A549 treated with dexamethasone at 1 μM for 4 hours (cell line): ENCODE data around the gene ZNF135. TPM values are rescaled to one million over a fixed set of nuclear protein-coding genes. Genes with fewer than 3 reads are reported as not detected.

Experiments
- total RNA-seq: library from RNA; stranded (reverse); fragments of 200-300 nt; extraction: Qiagen RNA extraction; gene quantifications from 5 replicates; pipeline ENCODE4 v1.2.3, GENCODE V29; 2022

ZNF135 gene
- total RNA-seq: not detected in 5 replicates

DNA sequence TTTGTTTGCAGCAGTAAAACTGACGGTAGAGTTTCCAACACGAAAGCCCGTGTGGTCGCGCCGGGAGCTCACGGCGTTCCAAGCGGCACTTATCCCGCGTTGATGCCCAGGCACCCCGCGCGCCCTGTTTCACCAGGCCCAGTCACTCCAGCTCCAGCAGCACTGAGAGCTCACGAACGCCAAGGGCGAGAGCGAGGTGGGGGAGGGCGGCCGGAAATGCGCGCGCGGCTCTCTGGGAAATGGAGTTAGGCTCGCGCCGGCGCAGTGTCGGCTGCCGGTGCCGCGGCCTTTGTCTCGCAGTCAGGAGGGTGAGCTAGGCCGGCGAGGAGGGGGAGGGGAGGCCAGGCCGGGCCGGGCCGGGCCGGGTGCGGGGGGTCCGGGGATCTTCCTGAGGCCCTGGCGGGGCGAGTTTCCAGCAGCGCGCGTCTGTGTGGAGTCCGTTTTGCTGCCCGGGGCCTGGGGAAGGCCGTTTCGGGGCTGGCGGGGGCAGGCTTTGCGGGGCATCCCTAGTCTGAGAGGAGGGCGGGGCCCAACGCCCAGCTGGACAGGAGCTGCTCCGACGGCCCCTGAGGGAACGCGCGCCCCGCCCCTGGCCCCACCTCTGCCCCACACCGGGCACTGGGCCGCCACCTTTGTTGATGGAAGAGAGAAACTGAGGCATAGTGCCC is at the start of gene ZNF135:
ZNF135 (plus strand) TSS at position 280 of the 668 bp plus-strand sequence. CDS start 721 bp downstream, outside the sequence.

DNA sequence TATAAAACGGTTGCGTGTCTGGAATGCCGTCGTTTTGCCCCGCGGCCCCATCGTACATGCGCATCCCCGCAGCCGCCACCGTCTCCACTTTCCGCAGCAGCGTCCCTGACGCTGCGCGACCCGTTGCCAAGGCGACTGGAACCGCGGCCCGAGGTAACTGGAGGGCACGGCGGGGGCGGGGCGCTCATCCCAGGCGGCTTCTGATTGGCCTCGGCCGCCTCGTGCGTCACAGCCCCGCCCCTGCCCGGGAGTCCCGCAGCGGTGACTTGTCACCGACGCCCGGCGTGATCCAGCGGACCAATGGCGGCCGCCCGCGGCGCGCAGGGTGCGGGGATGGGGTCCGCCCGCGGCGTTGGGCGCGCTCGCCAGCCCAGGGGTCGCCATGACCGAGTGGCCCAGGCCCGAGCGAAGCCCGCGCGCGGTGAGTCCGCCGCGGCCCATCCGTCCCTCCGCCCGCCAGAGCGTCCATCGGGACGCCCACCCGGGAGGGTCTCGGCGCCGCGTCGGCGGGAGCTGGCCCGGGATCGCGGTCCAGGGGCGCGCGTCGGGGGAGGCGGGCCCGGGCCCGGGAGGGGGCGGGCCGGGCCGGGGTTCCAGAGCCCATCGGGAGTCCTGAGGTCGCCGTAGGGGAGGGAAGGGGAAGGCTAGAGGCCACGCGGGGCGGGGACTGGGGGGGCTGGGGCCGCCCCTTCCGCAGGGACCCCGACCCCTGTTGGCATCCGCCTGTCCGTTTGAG is 25.2 kb upstream of the ZNF135 start, which contains the start of gene ZSCAN1:
ZSCAN1 (plus strand) TSS at position 285 of the 736 bp plus-strand sequence. CDS start 3,812 bp downstream, outside the sequence.

DNA sequence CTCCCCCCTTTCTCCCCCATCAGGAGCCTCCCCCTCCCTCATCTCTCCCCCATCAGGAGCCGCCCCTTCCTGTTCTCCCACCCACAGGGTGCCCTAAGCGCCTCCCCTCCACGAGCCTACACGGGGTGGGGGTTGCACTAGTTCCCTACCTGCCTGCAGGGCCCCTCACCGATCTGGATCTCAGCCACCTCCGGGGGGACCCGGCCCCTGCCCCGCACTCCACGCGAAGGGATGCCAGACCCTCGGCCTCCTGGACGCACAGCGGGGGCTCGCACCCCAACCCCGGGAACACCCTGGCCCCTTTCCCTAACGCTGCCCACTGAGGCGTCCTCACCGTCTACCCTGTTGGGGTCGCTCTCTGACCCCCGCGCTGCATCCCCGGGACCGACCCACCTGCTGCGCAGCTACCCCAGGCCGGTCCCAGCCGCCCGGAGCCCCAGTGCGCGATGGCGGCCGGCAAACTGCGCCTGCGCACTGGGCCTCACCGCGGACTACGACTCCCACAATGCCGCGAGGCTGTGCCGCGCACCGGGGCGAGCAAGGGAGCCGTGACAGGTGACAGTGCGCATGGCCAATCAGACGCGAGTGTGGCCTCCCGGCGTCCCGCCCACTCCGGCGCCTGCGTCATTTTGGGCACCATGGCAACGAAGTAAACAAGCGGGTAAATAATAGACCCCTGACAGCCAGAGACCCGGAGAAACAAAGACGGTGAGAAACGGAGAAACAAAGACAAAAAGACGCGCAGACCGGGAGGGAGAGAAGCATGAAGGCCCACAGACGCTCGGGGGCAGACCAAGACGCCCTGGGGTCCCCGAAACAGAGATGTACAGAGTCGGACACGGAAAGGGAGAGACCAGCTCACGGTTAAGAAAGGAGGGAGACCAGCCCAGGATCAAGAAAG is 38.9 kb downstream of the ZNF135 start, which contains the start of gene ZSCAN18:
ZSCAN18 (minus strand) TSS at position 451 of the 901 bp plus-strand sequence. CDS start 7,964 bp downstream, outside the sequence.

Other genes starting within 250 kb of the ZNF135 start
- gene ZNF552, start 244.4 kb upstream of the ZNF135 start, total RNA-seq: 4.9 to 6.3 TPM (median 5.2 TPM) in 5 replicates
- gene ZNF587B, start 229.0 kb upstream of the ZNF135 start, total RNA-seq: 7.1 to 11.0 TPM (median 9.1 TPM) in 5 replicates
- 4.2 to 8.9 TPM (median 7.5 TPM) in 5 replicates for gene ZNF587, start 209.4 kb upstream of the ZNF135 start, total RNA-seq
- gene ZNF814, start 170.2 kb upstream of the ZNF135 start, total RNA-seq: 1.3 to 2.5 TPM (median 1.9 TPM) in 5 replicates
- 3.1 to 6.2 TPM (median 4.6 TPM) in 5 replicates for gene ZNF417, start 142.7 kb upstream of the ZNF135 start, total RNA-seq
- 1.1 to 1.6 TPM (median 1.2 TPM) in 5 replicates for gene ZNF418, start 123.9 kb upstream of the ZNF135 start, total RNA-seq
- 0.99 to 1.4 TPM (median 1.3 TPM) in 5 replicates for gene ZNF256, start 111.6 kb upstream of the ZNF135 start, total RNA-seq
- gene C19orf18, start 84.7 kb upstream of the ZNF135 start, total RNA-seq: not detected in 5 replicates
- gene ZNF606, start 56.5 kb upstream of the ZNF135 start, total RNA-seq: 1.3 to 3.8 TPM (median 2.3 TPM) in 5 replicates
- not detected in 5 replicates for gene ZSCAN1, start 25.3 kb upstream of the ZNF135 start, total RNA-seq
- 1.3 to 3.6 TPM (median 2.2 TPM) in 5 replicates for gene ZSCAN18, start 38.9 kb downstream of the ZNF135 start, total RNA-seq
- 2.7 to 3.5 TPM (median 3.2 TPM) in 5 replicates for gene ZNF329, start 91.5 kb downstream of the ZNF135 start, total RNA-seq
- 12.1 to 13.7 TPM (median 13.0 TPM) in 5 replicates for gene ZNF274, start 123.8 kb downstream of the ZNF135 start, total RNA-seq
- gene ZNF544, start 169.6 kb downstream of the ZNF135 start, total RNA-seq: 11.2 to 18.7 TPM (median 17.9 TPM) in 5 replicates
- gene ZNF8, start 219.7 kb downstream of the ZNF135 start, total RNA-seq: 1.2 to 1.5 TPM (median 1.3 TPM) in 5 replicates
- gene ERVK3-1, start 246.1 kb downstream of the ZNF135 start, total RNA-seq: 89.6 to 105 TPM (median 92.7 TPM) in 5 replicates